GM21515 (cell line): Measurements from ENCODE around the gene LTBP2.
"Not testable (repeated sequence)": the region's sequence is repeated elsewhere in the genome, so short reads cannot be mapped to it uniquely, and the experiment has no call there.

Experiments used
- ATAC-seq: cut with Tn5 transposase; IDR thresholded peaks from one replicate; pipeline ENCODE4 v1.9.1; 2021; ENCODE audit not compliant: unreplicated experiment

Gene LTBP2

GRCh38 chr14:74457565-74457895 is 154.5 kb downstream of the LTBP2 start:
- ATAC-seq = no peak

GRCh38 chr14:74456684-74457564 is 155.1 kb downstream of the LTBP2 start:
- ATAC-seq = no peak

GRCh38 chr14:74454397-74454796 is 157.6 kb downstream of the LTBP2 start:
- ATAC-seq = not testable (repeated sequence)
